Trophoblast cell (in vitro differentiated cells and primary cell): ENCODE results near the gene NBPF6.
"Not testable (repeated sequence)": the region's sequence is repeated elsewhere in the genome, so short reads cannot be mapped to it uniquely, and the experiment has no call there.

Source experiments
- DNase-seq, 2 donors: peaks; one replicate each; pipeline ENCODE4 v3.0.0-alpha.2; 2016
- H2AFZ ChIP-seq: 2 replicates; pipeline ENCODE4 v1.6.1; 2013; ENCODE audit warnings: low read length, moderate library complexity, mild to moderate bottlenecking; ENCODE audit not compliant: insufficient read depth, poor library complexity
- H2AK5ac ChIP-seq: 2 replicates; pipeline ENCODE4 v1.6.1; 2013; ENCODE audit warnings: mild to moderate bottlenecking, low read length
- H2BK120ac ChIP-seq: 2 replicates; pipeline ENCODE4 v1.6.1; 2013; ENCODE audit warnings: low read length, mild to moderate bottlenecking, moderate library complexity; ENCODE audit not compliant: insufficient read depth, poor library complexity
- H2BK12ac ChIP-seq: 2 replicates; pipeline ENCODE4 v1.6.1; 2013; ENCODE audit warnings: mild to moderate bottlenecking, low read length, moderate library complexity
- H2BK5ac ChIP-seq: 2 replicates; pipeline ENCODE4 v1.6.1; 2013; ENCODE audit warnings: low read length, low read depth, moderate library complexity, mild to moderate bottlenecking; ENCODE audit not compliant: poor library complexity
- H3K14ac ChIP-seq: 2 replicates; pipeline ENCODE4 v1.6.1; 2013; ENCODE audit warnings: mild to moderate bottlenecking, low read length
- H3K18ac ChIP-seq: 2 replicates; pipeline ENCODE4 v1.6.1; 2013; ENCODE audit warnings: mild to moderate bottlenecking, low read length
- H3K23ac ChIP-seq: 2 replicates; pipeline ENCODE4 v1.6.1; 2013; ENCODE audit warnings: low read length
- H3K27ac ChIP-seq: 2 replicates; pipeline ENCODE4 v1.5.1; 2013; ENCODE audit warnings: low read depth, mild to moderate bottlenecking, inconsistent platforms, low read length, moderate library complexity
- H3K27me3 ChIP-seq: 2 replicates; pipeline ENCODE4 v1.6.1; 2013; ENCODE audit warnings: inconsistent platforms, mild to moderate bottlenecking, low read length, moderate library complexity; ENCODE audit not compliant: insufficient read depth
- H3K36me3 ChIP-seq, 2 experiments: 1 replicate in 1 of 2; 2 replicates in 1 of 2; pipeline ENCODE4 v1.6.1; 2013; ENCODE audit warnings: low read length in 2 of 2, mild to moderate bottlenecking in 2 of 2, moderate library complexity in 1 of 2; ENCODE audit not compliant: insufficient read depth in 2 of 2, control insufficient read depth in 1 of 2
- H3K4ac ChIP-seq: 2 replicates; pipeline ENCODE4 v1.6.1; 2013; ENCODE audit warnings: low read depth, mild to moderate bottlenecking, low read length, moderate library complexity
- H3K4me1 ChIP-seq, 2 experiments: 1 replicate in 1 of 2; 2 replicates in 1 of 2; pipeline ENCODE4 v1.6.1; 2013; ENCODE audit warnings: low read length in 2 of 2, mild to moderate bottlenecking in 2 of 2, moderate library complexity in 1 of 2; ENCODE audit not compliant: insufficient read depth in 2 of 2, control insufficient read depth in 1 of 2
- H3K4me2 ChIP-seq: 2 replicates; pipeline ENCODE4 v1.6.1; 2013; ENCODE audit warnings: inconsistent platforms, mild to moderate bottlenecking, low read length, moderate library complexity
- H3K4me3 ChIP-seq: 2 replicates; pipeline ENCODE4 v1.5.1; 2013; ENCODE audit warnings: mild to moderate bottlenecking, low read depth, low read length, inconsistent platforms
- H3K79me1 ChIP-seq: one replicate; pipeline ENCODE4 v1.6.1; 2013; ENCODE audit warnings: low read length
- H3K79me2 ChIP-seq: 2 replicates; pipeline ENCODE4 v1.6.1; 2013; ENCODE audit warnings: low read length, mild to moderate bottlenecking; ENCODE audit not compliant: control insufficient read depth, insufficient read depth, poor library complexity
- H3K9ac ChIP-seq: 2 replicates; pipeline ENCODE4 v1.6.1; 2013; ENCODE audit warnings: mild to moderate bottlenecking, low read length
- H3K9me3 ChIP-seq: 2 replicates; pipeline ENCODE4 v1.6.1; 2013; ENCODE audit warnings: low read depth, mild to moderate bottlenecking, control low read depth, inconsistent platforms, low read length; ENCODE audit not compliant: insufficient read depth
- H4K12ac ChIP-seq: 2 replicates; pipeline ENCODE4 v1.6.1; 2013; ENCODE audit warnings: low read depth, mild to moderate bottlenecking, low read length, moderate library complexity
- H4K8ac ChIP-seq: 2 replicates; pipeline ENCODE4 v1.6.1; 2013; ENCODE audit warnings: low read depth, mild to moderate bottlenecking, low read length, moderate library complexity
- H4K91ac ChIP-seq: one replicate; pipeline ENCODE4 v1.6.1; 2013; ENCODE audit warnings: low read depth, mild to moderate bottlenecking, low read length, moderate library complexity
- WGBS: extraction: QIAGEN DNeasy Blood & Tissue Kit; methylation state at CpG from one replicate; pipeline ENCODE4 v1.1.7; 2013; ENCODE audit warnings: missing lambda C conversion rate; ENCODE audit not compliant: insufficient read length, insufficient coverage; ENCODE audit errors: extremely low coverage; 5-methylcytosine and 5-hydroxymethylcytosine counted together

Gene NBPF6

DNA sequence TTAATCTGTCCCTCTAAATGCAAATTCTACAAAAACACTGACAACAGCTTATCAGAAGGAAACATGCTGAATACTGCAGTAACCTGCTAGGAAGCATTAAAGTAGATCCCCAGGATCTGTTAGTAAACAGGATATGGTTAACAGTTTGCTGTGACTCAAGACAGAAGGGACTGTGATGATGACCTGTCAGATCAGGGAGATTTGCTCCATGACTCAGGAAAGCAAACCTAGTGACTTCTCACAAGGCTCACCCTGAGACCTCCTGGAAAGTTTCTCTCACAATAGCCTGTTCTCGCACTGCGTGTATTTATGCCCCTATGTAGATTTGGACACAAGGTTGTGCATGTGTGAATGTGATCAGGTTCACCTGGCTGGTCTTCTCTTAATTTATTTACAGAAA lies 8.5 kb downstream of the NBPF6 start:
- not testable (repeated sequence) for H3K18ac ChIP-seq

GRCh38 chr1:108461758-108462157 lies 11.6 kb downstream of the NBPF6 start:
- H3K14ac ChIP-seq, H3K9me3 ChIP-seq, H2AFZ ChIP-seq, H2BK120ac ChIP-seq, H3K4me3 ChIP-seq, H3K79me2 ChIP-seq, H3K27me3 ChIP-seq, H4K12ac ChIP-seq, H3K79me1 ChIP-seq, H4K91ac ChIP-seq, H2BK12ac ChIP-seq, DNase-seq, H3K4me1 ChIP-seq, H3K18ac ChIP-seq, H4K8ac ChIP-seq, H3K36me3 ChIP-seq, H3K4me2 ChIP-seq, H3K23ac ChIP-seq, H2BK5ac ChIP-seq, H3K9ac ChIP-seq, H3K4ac ChIP-seq, H3K27ac ChIP-seq, H2AK5ac ChIP-seq: not testable (repeated sequence)
- WGBS, result no CpG with 5 or more reads among the region's 3 CpGs

More for the DNA sequence above, 8.5 kb downstream of the NBPF6 start:
- not testable (repeated sequence) for H3K79me1 ChIP-seq, H3K4me3 ChIP-seq, H3K4me1 ChIP-seq, H2AFZ ChIP-seq, H2BK5ac ChIP-seq, H3K4ac ChIP-seq, H3K27me3 ChIP-seq, H2BK120ac ChIP-seq, H3K9ac ChIP-seq, H3K14ac ChIP-seq, H3K9me3 ChIP-seq, H3K36me3 ChIP-seq, H3K79me2 ChIP-seq, H3K4me2 ChIP-seq, H2BK12ac ChIP-seq, DNase-seq, H4K91ac ChIP-seq, H4K8ac ChIP-seq, H2AK5ac ChIP-seq, H3K23ac ChIP-seq, H4K12ac ChIP-seq, H3K27ac ChIP-seq
- no CpG with 5 or more reads among the region's 2 CpGs for WGBS

DNA sequence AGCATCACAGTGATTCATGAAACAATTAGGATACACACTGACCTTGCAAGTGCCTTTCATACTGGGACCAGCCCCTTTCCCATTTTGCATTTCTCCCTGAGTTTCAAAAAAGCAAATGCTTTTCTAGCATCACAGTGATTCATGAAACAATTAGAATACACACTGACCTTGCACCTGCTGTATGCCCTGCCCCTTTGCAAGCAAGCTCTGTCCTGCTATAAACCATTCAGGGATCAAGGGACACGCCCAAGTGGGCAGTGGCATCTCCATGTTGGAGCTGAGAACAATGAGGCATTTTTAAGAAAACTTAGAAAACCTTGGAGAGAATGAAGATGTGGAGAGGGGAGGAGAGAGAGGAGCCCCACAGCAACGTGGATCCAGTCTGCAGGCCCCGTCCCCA lies 13.8 kb downstream of the NBPF6 start:
- H4K12ac ChIP-seq, H3K4me2 ChIP-seq, DNase-seq, H2BK120ac ChIP-seq, H2AFZ ChIP-seq, H3K79me2 ChIP-seq, H2BK5ac ChIP-seq, H3K27ac ChIP-seq, H3K4me1 ChIP-seq, H3K18ac ChIP-seq, H2BK12ac ChIP-seq, H4K91ac ChIP-seq, H3K27me3 ChIP-seq, H2AK5ac ChIP-seq, H3K79me1 ChIP-seq, H4K8ac ChIP-seq, H3K9me3 ChIP-seq, H3K36me3 ChIP-seq, H3K4me3 ChIP-seq, H3K14ac ChIP-seq, H3K4ac ChIP-seq, H3K9ac ChIP-seq, H3K23ac ChIP-seq: not testable (repeated sequence)
- no CpG with 5 or more reads among the region's 3 CpGs for WGBS

GRCh38 chr1:108466166-108466565 lies 16.0 kb downstream of the NBPF6 start:
- not testable (repeated sequence) for H2BK120ac ChIP-seq, H2AFZ ChIP-seq, H3K79me2 ChIP-seq, H3K4me1 ChIP-seq, H3K79me1 ChIP-seq, H3K27ac ChIP-seq, H4K8ac ChIP-seq, H2BK5ac ChIP-seq, H2BK12ac ChIP-seq, H3K18ac ChIP-seq, H3K9ac ChIP-seq, H3K14ac ChIP-seq, H3K27me3 ChIP-seq, H3K4me3 ChIP-seq, H3K36me3 ChIP-seq, H3K4ac ChIP-seq, H4K12ac ChIP-seq, H2AK5ac ChIP-seq, H4K91ac ChIP-seq, H3K23ac ChIP-seq, H3K9me3 ChIP-seq, H3K4me2 ChIP-seq, DNase-seq
- WGBS, result no CpG with 5 or more reads among the region's 8 CpGs
